NOMO-1 treated with DMSO at 0.1 percent for 48 hours (cell line): ENCODE results near the gene SYNE2.
"Not testable (repeated sequence)": the region's sequence is repeated elsewhere in the genome, so short reads cannot be mapped to it uniquely, and the experiment has no call there.

Source experiments
- DNase-seq: peaks from one replicate; lab custom pipeline; 2025; ENCODE audit not compliant: unreplicated experiment; lab: John Stamatoyannopoulos, UW

Gene SYNE2

GRCh38 chr14:63852817-63853731, at the start of gene SYNE2:
SYNE2 (plus strand) TSS chr14:63853004; CDS start chr14:63909149, 56,145 bp downstream.
- DNase-seq, result peak; percentile 54

GRCh38 chr14:63803221-63803791, 49.5 kb upstream of the SYNE2 start:
- not testable (repeated sequence) for DNase-seq

- DNase-seq, result not testable (repeated sequence)
Measured at GRCh38 chr14:63806064-63806463, 46.7 kb upstream of the SYNE2 start.

- not testable (repeated sequence) for DNase-seq
Measured at GRCh38 chr14:63811692-63812091, 41.1 kb upstream of the SYNE2 start.

- DNase-seq, result no peak
Measured at GRCh38 chr14:63833728-63834127, 19.1 kb upstream of the SYNE2 start.

GRCh38 chr14:63840981-63841380, 11.8 kb upstream of the SYNE2 start:
- no peak for DNase-seq

GRCh38 chr14:63843796-63844195, 9.0 kb upstream of the SYNE2 start:
- no peak for DNase-seq

GRCh38 chr14:63848890-63849289, 3.9 kb upstream of the SYNE2 start:
- no peak for DNase-seq

GRCh38 chr14:63852271-63852816, 460 bp upstream of the SYNE2 start:
- DNase-seq, result no peak

- no peak for DNase-seq
Measured at GRCh38 chr14:63853831-63854293, 1.1 kb downstream of the SYNE2 start.

- no peak for DNase-seq
Measured at GRCh38 chr14:63854330-63854729, 1.5 kb downstream of the SYNE2 start.

- DNase-seq, result no peak
Measured at GRCh38 chr14:63855281-63855680, 2.5 kb downstream of the SYNE2 start.

GRCh38 chr14:63857466-63858030, 4.7 kb downstream of the SYNE2 start:
- no peak for DNase-seq

GRCh38 chr14:63860146-63860545, 7.3 kb downstream of the SYNE2 start:
- no peak for DNase-seq

GRCh38 chr14:63862163-63862562, 9.4 kb downstream of the SYNE2 start:
- DNase-seq, result no peak

- no peak for DNase-seq
Measured at GRCh38 chr14:63863004-63863403, 10.2 kb downstream of the SYNE2 start.

- DNase-seq, result not testable (repeated sequence)
Measured at GRCh38 chr14:63864775-63865174, 12.0 kb downstream of the SYNE2 start.

- peak; percentile 34 for DNase-seq
Measured at GRCh38 chr14:63867933-63868921, 15.4 kb downstream of the SYNE2 start.

GRCh38 chr14:63869940-63870752, 17.3 kb downstream of the SYNE2 start:
- not testable (repeated sequence) for DNase-seq

- DNase-seq, result not testable (repeated sequence)
Measured at GRCh38 chr14:63870753-63871037, 17.9 kb downstream of the SYNE2 start.
